T-helper 1 cell (primary cell): ENCODE data around the gene LRP4.

Experiments used
- DNase-seq, 5 donors: peaks; one replicate each; pipeline ENCODE4 v3.0.0-alpha.2; 2012 to 2020

Gene LRP4

GRCh38 chr11:46894506-46894905 lies 23.8 kb downstream of the LRP4 start:
- no peak for DNase-seq

GRCh38 chr11:46892838-46893237 lies 25.5 kb downstream of the LRP4 start:
- no peak for DNase-seq

- no peak for DNase-seq
Observed at GRCh38 chr11:46892109-46892508, 26.2 kb downstream of the LRP4 start.

- DNase-seq: no peak
Observed at GRCh38 chr11:46890665-46891064, 27.7 kb downstream of the LRP4 start.

- DNase-seq: peak; percentile 16 to 75 (median 56)
Observed at GRCh38 chr11:46889689-46890475, 28.5 kb downstream of the LRP4 start.

GRCh38 chr11:46889251-46889650 lies 29.1 kb downstream of the LRP4 start:
- DNase-seq: no peak

GRCh38 chr11:46888636-46889035 lies 29.7 kb downstream of the LRP4 start:
- no peak for DNase-seq

- DNase-seq: no peak
Observed at GRCh38 chr11:46886211-46886610, 32.1 kb downstream of the LRP4 start.

- DNase-seq: no peak
Observed at GRCh38 chr11:46879056-46879585, 39.2 kb downstream of the LRP4 start.

GRCh38 chr11:46877580-46877979 lies 40.8 kb downstream of the LRP4 start:
- DNase-seq: no peak

- no peak for DNase-seq
Observed at GRCh38 chr11:46876471-46876870, 41.9 kb downstream of the LRP4 start.

GRCh38 chr11:46874586-46874985 lies 43.8 kb downstream of the LRP4 start:
- no peak for DNase-seq

- DNase-seq: no peak
Observed at GRCh38 chr11:46868912-46869311, 49.4 kb downstream of the LRP4 start.

- DNase-seq: no peak
Observed at GRCh38 chr11:46865340-46865739, 53.0 kb downstream of the LRP4 start.

GRCh38 chr11:46860218-46860617 lies 58.1 kb downstream of the LRP4 start:
- DNase-seq: no peak

- DNase-seq: no peak
Observed at GRCh38 chr11:46858920-46859546, 59.3 kb downstream of the LRP4 start.

GRCh38 chr11:46857666-46858065 lies 60.7 kb downstream of the LRP4 start:
- no peak for DNase-seq

- no peak for DNase-seq
Observed at GRCh38 chr11:46856605-46857343, 61.6 kb downstream of the LRP4 start.

GRCh38 chr11:46855863-46856262 lies 62.5 kb downstream of the LRP4 start:
- no peak for DNase-seq

- DNase-seq: no peak
Observed at GRCh38 chr11:46855167-46855566, 63.2 kb downstream of the LRP4 start.

GRCh38 chr11:46850829-46851380 lies 67.4 kb downstream of the LRP4 start:
- no peak for DNase-seq

GRCh38 chr11:46849631-46850030 lies 68.7 kb downstream of the LRP4 start:
- no peak for DNase-seq

- DNase-seq: no peak
Observed at GRCh38 chr11:46846510-46846830, 71.9 kb downstream of the LRP4 start.
